ENCODE data around the gene RPL32.
"Not testable (repeated sequence)": the region's sequence is repeated elsewhere in the genome, so short reads cannot be mapped to it uniquely, and the experiment has no call there.

Gene RPL32

GRCh38 chr3:12868039-12869034 lies 27.0 kb upstream of the RPL32 start:
- peak; percentile 87 for DNase-seq (ENCODE audit: low read depth)

GRCh38 chr3:12866836-12867235 lies 25.5 kb upstream of the RPL32 start:
- no peak for DNase-seq (ENCODE audit: low read depth)

DNA sequence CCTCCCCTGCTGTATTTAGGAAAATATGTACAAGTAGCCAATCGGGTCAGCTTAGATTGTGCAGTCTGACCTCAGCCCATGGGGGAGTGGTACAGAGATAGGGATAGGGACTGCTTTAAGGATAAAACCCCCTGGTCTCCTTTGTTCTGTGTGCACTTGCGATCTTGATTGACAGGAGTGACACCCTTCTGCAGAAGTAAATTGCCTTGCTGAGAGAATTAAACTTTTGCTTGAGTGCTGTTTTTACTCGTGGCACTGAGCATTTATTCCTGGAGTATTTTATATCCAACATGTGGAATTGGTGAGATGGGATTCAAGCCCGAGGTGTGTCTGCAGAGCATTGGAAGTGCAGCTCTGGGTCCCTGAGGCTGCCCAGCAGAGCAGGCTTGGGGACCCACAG lies 23.9 kb upstream of the RPL32 start:
- no peak for DNase-seq (ENCODE audit: low read depth)

GRCh38 chr3:12862387-12862786 lies 21.0 kb upstream of the RPL32 start:
- no peak for DNase-seq (ENCODE audit: low read depth)

- DNase-seq (ENCODE audit: low read depth): no peak
Measured at GRCh38 chr3:12861611-12862010, 20.2 kb upstream of the RPL32 start.

GRCh38 chr3:12859840-12860239 lies 18.5 kb upstream of the RPL32 start:
- DNase-seq (ENCODE audit: low read depth): no peak

DNA sequence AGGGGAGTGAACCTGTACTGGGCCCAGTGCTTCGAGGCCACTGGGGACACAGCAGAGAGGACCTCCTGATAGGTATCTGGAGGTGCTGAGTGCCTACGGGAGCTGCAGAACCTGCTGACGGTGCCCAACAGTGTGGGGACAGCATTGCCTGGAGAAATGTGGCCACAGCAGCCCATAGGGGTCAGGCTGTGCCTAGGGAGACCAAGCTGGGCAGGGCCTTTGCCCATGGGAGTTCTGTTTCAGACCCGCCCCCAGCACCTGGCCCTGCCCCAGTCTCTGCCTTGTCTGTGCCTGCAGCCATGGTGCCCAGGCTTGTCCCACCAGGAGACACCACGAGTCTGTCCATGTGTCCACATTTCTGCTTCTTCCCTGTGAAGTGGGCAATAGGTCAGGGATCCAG lies 15.3 kb upstream of the RPL32 start:
- no peak for DNase-seq (ENCODE audit: low read depth)

DNA sequence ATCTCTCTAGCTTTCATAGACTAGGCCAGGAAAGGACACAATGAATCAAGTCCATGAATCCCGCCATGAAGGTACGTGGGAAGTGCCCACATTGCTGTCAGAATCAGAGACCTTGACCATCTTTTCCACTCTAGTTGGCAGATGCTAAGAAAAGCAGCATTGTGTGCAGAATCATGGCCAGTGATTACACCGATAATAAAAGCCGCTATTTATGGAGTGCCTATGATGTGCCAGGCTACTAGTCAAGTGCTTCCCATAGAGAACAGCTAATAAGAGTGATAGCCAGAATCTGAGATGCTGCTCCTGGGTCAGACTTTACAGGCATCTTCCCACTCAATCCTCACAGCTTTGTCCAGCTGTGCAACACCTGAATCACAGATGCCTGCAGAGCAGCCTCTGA lies 13.2 kb upstream of the RPL32 start:
- DNase-seq (ENCODE audit: low read depth): no peak

GRCh38 chr3:12853847-12854246 lies 12.5 kb upstream of the RPL32 start:
- not testable (repeated sequence) for DNase-seq (ENCODE audit: low read depth)

GRCh38 chr3:12852201-12852600 lies 10.8 kb upstream of the RPL32 start:
- DNase-seq (ENCODE audit: low read depth): no peak

GRCh38 chr3:12845811-12846210 lies 4.4 kb upstream of the RPL32 start:
- no peak for DNase-seq (ENCODE audit: low read depth)

- no peak for DNase-seq (ENCODE audit: low read depth)
Measured at GRCh38 chr3:12842469-12842868, 1.1 kb upstream of the RPL32 start.

- no peak for DNase-seq (ENCODE audit: low read depth)
Measured at GRCh38 chr3:12841970-12842328, 584 bp upstream of the RPL32 start.

GRCh38 chr3:12840591-12841148 lies 695 bp downstream of the RPL32 start:
- peak; percentile 51 for DNase-seq (ENCODE audit: low read depth)

- not testable (repeated sequence) for DNase-seq (ENCODE audit: low read depth)
Measured at GRCh38 chr3:12840148-12840547, 1.2 kb downstream of the RPL32 start.

DNA sequence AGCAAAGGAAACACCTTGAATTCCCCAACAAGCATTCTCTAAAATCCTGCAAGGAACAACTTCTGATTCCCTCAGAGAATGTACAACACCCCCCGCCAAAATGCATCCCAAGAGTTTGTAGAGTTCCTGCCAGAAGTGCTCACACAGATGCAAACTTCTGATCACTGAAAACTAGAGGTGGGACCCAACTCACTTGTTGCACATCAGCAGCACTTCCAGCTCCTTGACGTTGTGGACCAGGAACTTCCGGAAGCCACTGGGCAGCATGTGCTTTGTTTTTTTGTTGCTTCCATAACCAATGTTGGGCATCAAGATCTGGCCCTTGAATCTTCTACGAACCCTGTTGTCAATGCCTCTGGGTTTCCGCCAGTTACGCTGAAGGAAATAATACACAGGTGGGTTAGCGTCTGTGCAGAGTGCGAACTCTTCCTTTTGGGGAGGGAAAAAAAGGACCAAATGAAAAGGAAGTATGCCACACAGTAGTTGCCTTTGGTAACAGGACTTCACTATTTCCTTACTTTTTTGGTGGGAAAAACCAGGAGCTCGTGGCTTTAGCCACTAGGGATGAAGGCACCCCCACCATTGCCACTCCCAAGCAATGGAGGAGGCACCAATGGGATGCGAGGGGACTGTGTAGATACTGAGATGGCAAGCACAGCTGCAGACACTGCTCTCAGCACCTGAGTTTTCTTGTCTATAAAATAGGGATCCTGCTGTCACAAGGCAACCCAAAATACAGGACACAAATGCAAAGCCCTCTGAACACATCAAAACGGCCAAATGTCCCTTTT lies 2.0 kb downstream of the RPL32 start:
- DNase-seq (ENCODE audit: low read depth): no peak

DNA sequence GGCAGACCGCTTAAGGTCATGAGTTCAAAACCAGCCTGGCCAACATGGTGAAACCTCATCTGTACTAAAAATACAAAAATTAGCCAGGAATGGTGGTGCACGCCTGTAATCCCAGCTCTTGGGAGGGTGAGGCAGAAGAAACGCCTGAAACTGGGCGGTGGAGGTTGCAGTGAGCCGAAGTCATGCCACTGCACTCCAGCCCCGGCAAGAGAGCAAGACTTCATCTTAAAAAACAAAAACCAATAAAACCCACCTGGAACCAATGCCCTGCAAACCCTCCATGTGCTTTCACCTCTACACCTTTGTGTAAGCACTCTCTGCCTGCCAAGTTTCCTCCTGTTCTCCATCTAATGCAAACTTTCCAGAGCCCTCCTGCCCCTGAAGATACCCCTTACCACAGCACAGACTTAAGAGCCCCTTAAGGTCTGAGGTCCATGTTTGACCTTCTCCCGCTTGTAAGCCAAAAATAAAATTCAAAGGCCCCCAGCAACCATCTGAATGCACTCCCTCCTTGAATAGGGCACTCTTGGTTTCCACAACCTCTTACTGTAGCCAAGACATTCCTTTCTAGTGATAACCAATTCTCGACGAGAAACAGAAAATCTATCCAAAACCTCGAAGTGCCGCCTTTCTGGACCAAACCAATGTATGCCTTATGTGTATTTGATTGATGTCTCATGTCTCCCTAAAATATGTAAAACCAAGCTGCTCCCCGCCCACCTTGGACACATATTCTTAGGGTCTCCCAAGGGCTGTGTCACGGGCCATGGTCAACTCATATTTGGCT lies 3.0 kb downstream of the RPL32 start:
- peak; percentile 34 for DNase-seq (ENCODE audit: low read depth)

GRCh38 chr3:12837295-12837986 lies 3.9 kb downstream of the RPL32 start:
- no peak for DNase-seq (ENCODE audit: low read depth)

- DNase-seq (ENCODE audit: low read depth): no peak
Measured at GRCh38 chr3:12835052-12835665, 6.2 kb downstream of the RPL32 start.

DNA sequence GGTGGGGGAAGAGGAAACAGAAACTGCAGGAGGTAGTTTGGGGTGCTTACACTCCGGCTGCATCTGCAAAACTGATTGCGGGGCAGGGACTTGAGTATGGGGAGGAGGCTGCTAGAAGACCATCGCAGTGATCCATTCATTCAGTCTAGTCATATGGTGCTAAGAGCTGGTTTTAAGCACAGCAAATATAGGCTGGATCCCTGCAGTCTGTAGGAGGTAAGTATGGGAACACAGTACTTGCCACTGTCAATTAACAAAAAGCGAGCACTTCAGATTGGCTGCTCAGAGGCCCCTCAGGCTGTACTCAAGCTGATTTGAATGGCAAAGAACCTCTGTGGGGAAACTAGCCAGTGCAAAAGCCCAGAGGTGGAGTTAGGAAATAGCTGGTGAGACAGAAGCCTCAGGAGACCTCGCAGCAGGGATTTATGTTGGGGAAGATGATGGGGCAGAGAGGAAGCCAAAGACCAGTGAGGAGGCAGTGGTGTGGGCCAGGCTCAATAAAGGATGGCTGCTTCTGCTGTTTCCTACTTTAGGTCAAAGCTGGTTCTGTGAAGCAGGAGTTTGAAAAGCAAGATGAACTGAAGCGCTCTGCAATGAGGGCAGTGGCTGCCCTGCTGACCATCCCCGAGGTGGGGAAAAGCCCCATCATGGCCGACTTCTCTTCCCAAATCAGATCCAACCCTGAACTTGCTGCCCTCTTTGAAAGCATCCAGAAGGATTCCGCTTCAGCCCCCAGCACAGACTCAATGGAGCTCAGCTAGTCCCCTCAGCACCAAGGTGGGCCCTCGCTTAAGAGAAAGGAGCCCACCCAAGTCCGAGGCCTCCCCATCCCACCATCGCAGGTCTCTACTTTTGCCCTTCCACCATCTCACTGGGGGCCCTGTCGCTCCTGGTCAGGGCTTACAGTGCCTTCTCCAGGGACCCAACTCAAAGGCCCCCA lies 7.9 kb downstream of the RPL32 start:
- DNase-seq (ENCODE audit: low read depth): no peak

All from EH (cell line).